Liver (tissue), 3 donors: ENCODE data around the gene HLA-A.

Source experiments
- EGR1 ChIP-seq, 2 donors: IDR thresholded peaks; 2 replicates each; pipeline ENCODE4 v1.6.1; 2016 to 2018; ENCODE audit warnings: antibody characterized with exemption in 2 of 2, low read depth in 2 of 2
- FOXA1 ChIP-seq: IDR thresholded peaks from 2 replicates; pipeline ENCODE4 v1.6.1; 2016; ENCODE audit warnings: antibody characterized with exemption
- FOXA2 ChIP-seq: IDR thresholded peaks from 2 replicates; pipeline ENCODE4 v1.6.1; 2016; ENCODE audit warnings: antibody characterized with exemption
- GABPA ChIP-seq, 2 donors: IDR thresholded peaks in 1 of 2; conservative IDR thresholded peaks in 1 of 2; 2 replicates each; pipeline ENCODE4 v1.6.1; 2016; ENCODE audit warnings: antibody characterized with exemption in 2 of 2, mild to moderate bottlenecking in 1 of 2, moderate library complexity in 1 of 2
- NR2F2 ChIP-seq: IDR thresholded peaks from 2 replicates; pipeline ENCODE4 v1.6.1; 2016; ENCODE audit warnings: antibody characterized with exemption
- RAD21 ChIP-seq, 2 donors: IDR thresholded peaks; 2 replicates each; pipeline ENCODE4 v1.6.1; 2016; ENCODE audit warnings: antibody characterized with exemption in 2 of 2, mild to moderate bottlenecking in 2 of 2
- RXRA ChIP-seq, 2 donors: IDR thresholded peaks; 2 replicates each; pipeline ENCODE4 v1.6.1; 2017 to 2018; ENCODE audit warnings: antibody characterized with exemption in 2 of 2, mild to moderate bottlenecking in 1 of 2
- YY1 ChIP-seq: IDR thresholded peaks from 2 replicates; pipeline ENCODE4 v1.6.1; 2016; ENCODE audit warnings: antibody characterized with exemption, mild to moderate bottlenecking
- TF ChIP-seq, protein P1 (sequence below): fragments of 150-350 bp; IDR thresholded peaks from 2 replicates; pipeline ENCODE4 v1.5.1; 2017; ENCODE audit warnings: improper control_type of control experiment, low read depth, low read length; ENCODE audit not compliant: missing input control
- TF ChIP-seq, protein P2 (sequence below): IDR thresholded peaks from 2 replicates; pipeline ENCODE4 v1.6.1; 2016; ENCODE audit warnings: antibody characterized with exemption
- donor health status: healthy.
- donor health status: healthy.

DNA sequence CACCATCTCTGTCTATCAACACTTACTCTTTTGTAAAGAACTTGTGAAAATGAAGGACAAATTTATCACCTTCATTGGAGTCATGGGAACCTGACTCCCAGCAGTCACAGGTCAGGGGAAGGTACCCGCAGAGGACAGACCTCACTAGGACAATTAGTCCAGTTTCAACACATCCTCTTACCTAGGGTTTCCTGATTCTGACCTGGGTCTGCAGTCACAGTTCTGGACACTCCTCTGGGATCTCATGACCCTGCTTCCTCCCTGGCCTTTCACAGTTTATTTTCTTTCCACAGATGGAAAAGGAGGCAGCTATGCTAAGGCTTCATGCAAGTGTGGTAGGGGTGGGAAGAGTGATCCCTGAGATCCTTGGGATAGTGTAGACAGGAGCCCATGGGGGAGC is 15.7 kb downstream of the HLA-A start:
- TF ChIP-seq, protein P1, sequence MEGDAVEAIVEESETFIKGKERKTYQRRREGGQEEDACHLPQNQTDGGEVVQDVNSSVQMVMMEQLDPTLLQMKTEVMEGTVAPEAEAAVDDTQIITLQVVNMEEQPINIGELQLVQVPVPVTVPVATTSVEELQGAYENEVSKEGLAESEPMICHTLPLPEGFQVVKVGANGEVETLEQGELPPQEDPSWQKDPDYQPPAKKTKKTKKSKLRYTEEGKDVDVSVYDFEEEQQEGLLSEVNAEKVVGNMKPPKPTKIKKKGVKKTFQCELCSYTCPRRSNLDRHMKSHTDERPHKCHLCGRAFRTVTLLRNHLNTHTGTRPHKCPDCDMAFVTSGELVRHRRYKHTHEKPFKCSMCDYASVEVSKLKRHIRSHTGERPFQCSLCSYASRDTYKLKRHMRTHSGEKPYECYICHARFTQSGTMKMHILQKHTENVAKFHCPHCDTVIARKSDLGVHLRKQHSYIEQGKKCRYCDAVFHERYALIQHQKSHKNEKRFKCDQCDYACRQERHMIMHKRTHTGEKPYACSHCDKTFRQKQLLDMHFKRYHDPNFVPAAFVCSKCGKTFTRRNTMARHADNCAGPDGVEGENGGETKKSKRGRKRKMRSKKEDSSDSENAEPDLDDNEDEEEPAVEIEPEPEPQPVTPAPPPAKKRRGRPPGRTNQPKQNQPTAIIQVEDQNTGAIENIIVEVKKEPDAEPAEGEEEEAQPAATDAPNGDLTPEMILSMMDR = no peak
- TF ChIP-seq FOXA1 = no peak
- TF ChIP-seq, protein P2, sequence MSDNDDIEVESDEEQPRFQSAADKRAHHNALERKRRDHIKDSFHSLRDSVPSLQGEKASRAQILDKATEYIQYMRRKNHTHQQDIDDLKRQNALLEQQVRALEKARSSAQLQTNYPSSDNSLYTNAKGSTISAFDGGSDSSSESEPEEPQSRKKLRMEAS = no peak
- TF ChIP-seq YY1 = no peak
- no peak for TF ChIP-seq RXRA (IDR thresholded peaks at IDR 0.05)
- TF ChIP-seq NR2F2 = no peak
- TF ChIP-seq GABPA (IDR thresholded peaks at IDR 0.05 in 1 of 2, conservative IDR thresholded peaks at IDR 0.05 in 1 of 2) = no peak
- TF ChIP-seq FOXA2 = no peak
- no peak for TF ChIP-seq RAD21 (IDR thresholded peaks at IDR 0.05)
- no peak for TF ChIP-seq EGR1 (IDR thresholded peaks at IDR 0.05; ENCODE audit: low read depth in 2 of 2)
